Measurements from ENCODE around the gene GPER1. TPM values are rescaled to one million over a fixed set of nuclear protein-coding genes. Genes with fewer than 3 reads are reported as not detected.
A peak's percentile ranks its signal among the peaks of the same experiment; 100 is the strongest.

Gene GPER1
- polyA plus RNA-seq, 2 of the 4 experiments (the other 2 are of a cell fraction), result 0.23 to 0.50 TPM

GRCh38 chr7:1085266-1085665 lies 2.6 kb upstream of the GPER1 start:
- ChIA-PET CTCF (interaction anchor here (0.7 to 9.7 kb wide), 11 partner anchors 11 to 962 kb away, joined by 3 to 102 read pairs (median 5); partner anchors contain the start of gene ZFAND2A), POLR2A (no interaction called here)
- peaks cover 21% of the 10 kb centered on the region for H3K4me1 ChIP-seq
- DNase-seq (ENCODE audit: low read depth in 1 of 2, low spot score in 1 of 2) (no peak), FAIRE-seq (no peak), ATAC-seq (no peak)
- WGBS (ENCODE audit: missing lambda C conversion rate), result 92% methylated on average over 10 of the region's 10 CpGs
- H3K27ac ChIP-seq, result no peak overlapping the region
- H3K4me2 ChIP-seq, result no peak overlapping the region
- no peak for TF ChIP-seq REST (IDR thresholded peaks at IDR 0.05)
- no peak for TF ChIP-seq MYC (IDR thresholded peaks at IDR 0.05; ENCODE audit: borderline replicate concordance, low read length)
- no peaks in the 10 kb centered on the region for H3K9me3 ChIP-seq
- H3K4me3 ChIP-seq, result no peak overlapping the region

GRCh38 chr7:1085910-1086421 lies 1.9 kb upstream of the GPER1 start:
- Histone ChIP-seq H3K4me2 (no peak overlapping the region; the same call in 2 of the 3 replicates), H3K4me1 (peaks cover 21% of the 10 kb centered on the region), H3K9me3 (no peaks in the 10 kb centered on the region), H3K27ac (no peak overlapping the region), H3K4me3 (no peak overlapping the region)
- 93% methylated on average over 11 of the region's 11 CpGs for WGBS (ENCODE audit: missing lambda C conversion rate)
- ChIA-PET POLR2A (interaction anchor here (1.0 kb wide), 1 partner anchor 38 kb away, joined by 3 read pairs; no protein-coding TSS in a partner anchor), CTCF (interaction anchor here (0.6 to 9.7 kb wide), 32 partner anchors 9 to 961 kb away, joined by 3 to 102 read pairs (median 4); partner anchors contain the start of gene ZFAND2A)
- DNase-seq (ENCODE audit: low read depth in 1 of 2, low spot score in 1 of 2), result no peak
- ATAC-seq, result no peak
- TF ChIP-seq TP53 (CRISPR knock-in tag; IDR thresholded peaks at IDR 0.05) (no peak), RFX5 (IDR thresholded peaks at IDR 0.05) (no peak), MAZ (IDR thresholded peaks at IDR 0.05; ENCODE audit: borderline replicate concordance, low read depth, low read length) (no peak), RARB (CRISPR knock-in tag; IDR thresholded peaks at IDR 0.05) (no peak), ZNF302 (CRISPR knock-in tag; IDR thresholded peaks at IDR 0.05) (no peak), ATOH8 (CRISPR knock-in tag; IDR thresholded peaks at IDR 0.05; ENCODE audit: low read depth) (no peak), USF2 (IDR thresholded peaks at IDR 0.05) (no peak), CEBPB (IDR thresholded peaks at IDR 0.05) (no peak), BHLHE40 (IDR thresholded peaks at IDR 0.05; ENCODE audit: low read depth, low read length) (no peak), KDM5A (IDR thresholded peaks at IDR 0.05) (no peak), SMC3 (IDR thresholded peaks at IDR 0.05) (no peak)
- FAIRE-seq, result no peak

GRCh38 chr7:1086588-1087464 lies 1.1 kb upstream of the GPER1 start:
- CTCF ChIA-PET, result interaction anchor here (0.6 to 9.7 kb wide), 40 partner anchors 8 to 189 kb away, joined by 3 to 102 read pairs (median 4); partner anchors contain the start of gene ZFAND2A
- Histone ChIP-seq H3K27ac (peak overlapping the region; percentile 60 to 85), H3K4me1 (peaks cover 21% of the 10 kb centered on the region), H3K4me2 (peak overlapping the region; percentile 79), H3K4me3 (peak overlapping the region; percentile 18; the same call in 1 of the 3 replicates), H3K9me3 (no peaks in the 10 kb centered on the region)
- ATAC-seq (peak; percentile 87 to 91), FAIRE-seq (no peak), DNase-seq (ENCODE audit: low read depth in 1 of 2, low spot score in 1 of 2) (peak; percentile 53 to 92)
- POLR2A ChIA-PET, result interaction anchor here (1.0 kb wide), 1 partner anchor 37 kb away, joined by 3 read pairs; no protein-coding TSS in a partner anchor
- 22% methylated on average over 29 of the region's 45 CpGs for WGBS (ENCODE audit: missing lambda C conversion rate)
- TF ChIP-seq CTCF (IDR thresholded peaks at IDR 0.05) (peak; percentile 94), POLR2A (IDR thresholded peaks at IDR 0.05; ENCODE audit: low read length) (no peak), RFX5 (IDR thresholded peaks at IDR 0.05) (no peak), KDM1A (IDR thresholded peaks at IDR 0.05; ENCODE audit: low read depth) (no peak), RAD21 (conservative IDR thresholded peaks at IDR 0.05 in 1 of 2, IDR thresholded peaks at IDR 0.05 in 1 of 2) (peak; percentile 53 to 61), BCL3 (IDR thresholded peaks at IDR 0.05) (no peak), MAX (IDR thresholded peaks at IDR 0.05) (peak; percentile 64), SMC3 (IDR thresholded peaks at IDR 0.05) (peak; percentile 71), E2F6 (IDR thresholded peaks at IDR 0.05; ENCODE audit: borderline replicate concordance, low read depth) (peak; percentile 70; the same call in 1 of the 2 replicates), HES2 (IDR thresholded peaks at IDR 0.05) (no peak)

Data from A549 (cell line).